SK-N-MC (cell line): ENCODE data around the gene HABP2.

Experiments
- DNase-seq: peaks from one replicate; pipeline ENCODE4 v3.0.0-alpha.2; 2011; ENCODE audit warnings: low read depth, low spot score
- H3K27ac ChIP-seq: fragments of 200-600 bp; sonication (generic); 2 replicates; pipeline ENCODE4 v1.5.1; 2016; ENCODE audit warnings: mixed run types
- H3K36me3 ChIP-seq: fragments of 200-600 bp; sonication (generic); 2 replicates; pipeline ENCODE4 v1.6.1; 2017; ENCODE audit warnings: antibody characterized with exemption, low read length, mixed read lengths; ENCODE audit not compliant: insufficient read depth
- H3K4me3 ChIP-seq: fragments of 200-600 bp; sonication (generic); 2 replicates; pipeline ENCODE4 v1.5.1; 2016
- H3K9ac ChIP-seq: fragments of 200-600 bp; sonication (generic); 2 replicates; pipeline ENCODE4 v1.8.0; 2017; ENCODE audit warnings: mixed run types, mixed read lengths; ENCODE audit not compliant: insufficient read length
- H3K9me3 ChIP-seq: fragments of 200-600 bp; sonication (generic); 2 replicates; pipeline ENCODE4 v1.6.1; 2017; ENCODE audit warnings: low read depth, mild to moderate bottlenecking, antibody characterized with exemption, low read length, moderate library complexity, mixed read lengths
- EZH2 ChIP-seq: fragments of 200-600 bp; sonication (generic); IDR thresholded peaks from one replicate; pipeline ENCODE4 v1.6.1; 2017; ENCODE audit warnings: antibody characterized with exemption
- FOXP2 ChIP-seq: optimal IDR thresholded peaks from 2 replicates; pipeline ENCODE3; 2011; ENCODE audit warnings: mild to moderate bottlenecking, moderate library complexity; ENCODE audit not compliant: insufficient read depth; ENCODE audit errors: extremely low read length, control extremely low read depth
- POLR2AphosphoS5 ChIP-seq: IDR thresholded peaks from 2 replicates; pipeline ENCODE4 v1.6.1; 2012; ENCODE audit warnings: mild to moderate bottlenecking, low read depth, low read length, borderline replicate concordance

The HABP2 gene

DNA sequence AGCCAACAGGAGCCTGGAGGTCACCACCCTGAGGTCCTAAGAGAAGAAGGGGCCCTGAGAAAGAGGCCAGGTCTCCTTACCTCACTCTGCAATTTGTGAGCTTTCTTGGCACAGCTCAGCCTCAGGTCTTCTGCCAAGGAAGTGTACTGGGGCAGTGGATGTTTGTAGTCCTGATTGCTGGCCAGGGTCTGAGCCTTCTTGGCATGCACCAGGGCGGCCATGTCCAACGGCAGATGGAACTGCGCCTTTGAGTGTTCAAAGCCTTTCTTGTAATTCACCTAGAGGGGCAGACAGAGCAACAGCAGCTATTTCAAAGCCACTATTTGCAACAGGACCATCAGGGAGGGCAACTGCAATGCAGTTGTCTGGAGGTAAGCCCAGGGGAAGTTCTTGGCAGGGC lies 59.3 kb downstream of the HABP2 start:
- DNase-seq, result no peak
- H3K4me3 ChIP-seq, result no peak overlapping the region
- H3K9ac ChIP-seq, result no peak overlapping the region
- no peaks in the 10 kb centered on the region for H3K9me3 ChIP-seq
- H3K27ac ChIP-seq, result no peak overlapping the region
- no peak for TF ChIP-seq FOXP2
- no peak for TF ChIP-seq POLR2AphosphoS5
- TF ChIP-seq EZH2, result no peak
- no peaks in the 10 kb centered on the region for H3K36me3 ChIP-seq

DNA sequence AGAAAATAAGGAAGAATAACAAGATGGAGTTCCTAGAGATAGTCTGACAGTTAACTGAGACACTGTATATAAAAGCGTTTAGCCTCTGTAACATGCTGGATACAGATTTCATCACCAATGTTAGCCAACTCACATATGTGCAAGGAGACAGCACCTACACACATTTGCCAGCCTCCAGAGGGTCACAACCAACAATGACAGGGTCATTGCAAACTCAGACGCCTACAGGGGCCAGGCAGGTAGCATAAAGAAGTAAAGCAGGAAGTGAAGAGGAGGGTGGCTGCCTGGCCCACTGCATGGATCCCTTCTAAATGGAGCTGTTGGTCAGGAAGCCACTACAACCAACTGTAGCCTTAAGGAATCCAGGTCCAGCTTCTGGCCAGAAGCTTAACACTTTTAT lies 60.6 kb downstream of the HABP2 start:
- no peak for DNase-seq
- Histone ChIP-seq H3K9me3 (no peaks in the 10 kb centered on the region), H3K27ac (no peak overlapping the region), H3K4me3 (no peak overlapping the region), H3K36me3 (no peaks in the 10 kb centered on the region), H3K9ac (no peak overlapping the region)
- TF ChIP-seq EZH2 (no peak), POLR2AphosphoS5 (no peak)

GRCh38 chr10:113613977-113614690 lies 61.3 kb downstream of the HABP2 start:
- no peak overlapping the region for H3K9ac ChIP-seq
- TF ChIP-seq POLR2AphosphoS5 (no peak), FOXP2 (no peak), EZH2 (no peak)
- no peak for DNase-seq
- H3K27ac ChIP-seq, result no peak overlapping the region
- H3K36me3 ChIP-seq, result no peaks in the 10 kb centered on the region
- no peak overlapping the region for H3K4me3 ChIP-seq
- no peaks in the 10 kb centered on the region for H3K9me3 ChIP-seq

DNA sequence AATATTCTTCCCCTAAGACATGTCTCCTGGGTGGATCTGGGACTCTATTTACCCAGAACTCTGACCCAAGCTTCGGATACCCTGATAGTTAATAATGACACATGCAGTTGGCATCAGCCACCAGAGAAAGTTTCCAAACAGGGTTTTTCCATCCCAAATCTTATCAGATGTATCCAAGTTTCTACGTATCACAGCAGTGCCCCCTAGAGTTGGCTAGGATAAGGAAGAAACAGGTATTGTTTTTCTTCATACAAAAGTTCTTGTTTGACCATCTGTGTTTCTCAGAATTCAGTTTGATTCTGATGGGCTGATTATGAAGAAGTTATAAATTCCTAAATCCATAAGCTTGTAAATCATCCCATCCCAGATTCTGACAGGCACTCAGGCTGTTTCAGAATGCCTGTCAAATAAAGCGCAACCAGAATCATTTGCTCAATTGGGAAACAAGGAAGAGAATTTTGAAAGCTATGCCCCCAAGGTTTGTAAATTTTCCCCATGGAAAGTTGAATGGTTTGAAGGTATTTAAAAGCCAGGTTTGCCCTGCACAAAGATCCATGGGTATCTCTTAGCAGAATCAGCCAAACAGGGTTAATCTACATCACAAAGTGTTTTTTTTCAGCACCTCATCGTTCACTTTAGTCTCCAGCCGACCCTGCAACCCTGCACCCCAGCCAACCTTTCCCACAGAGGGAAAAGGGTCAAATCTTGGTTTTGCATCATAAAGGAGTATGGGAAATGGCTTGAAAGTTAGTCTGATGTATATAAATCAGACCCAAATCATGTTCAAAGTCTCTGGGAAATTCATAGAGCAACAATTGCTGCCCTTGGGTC lies 63.6 kb downstream of the HABP2 start:
- H3K27ac ChIP-seq, result no peak overlapping the region
- no peak for DNase-seq
- no peak overlapping the region for H3K9ac ChIP-seq
- no peaks in the 10 kb centered on the region for H3K36me3 ChIP-seq
- TF ChIP-seq FOXP2 (no peak), POLR2AphosphoS5 (no peak), EZH2 (no peak)
- no peaks in the 10 kb centered on the region for H3K9me3 ChIP-seq
- H3K4me3 ChIP-seq, result no peak overlapping the region

GRCh38 chr10:113617086-113617485 lies 64.2 kb downstream of the HABP2 start:
- no peak for DNase-seq
- Histone ChIP-seq H3K9ac (no peak overlapping the region), H3K27ac (no peak overlapping the region), H3K36me3 (no peaks in the 10 kb centered on the region), H3K4me3 (no peak overlapping the region), H3K9me3 (no peaks in the 10 kb centered on the region)
- TF ChIP-seq POLR2AphosphoS5 (no peak), FOXP2 (no peak), EZH2 (no peak)

DNA sequence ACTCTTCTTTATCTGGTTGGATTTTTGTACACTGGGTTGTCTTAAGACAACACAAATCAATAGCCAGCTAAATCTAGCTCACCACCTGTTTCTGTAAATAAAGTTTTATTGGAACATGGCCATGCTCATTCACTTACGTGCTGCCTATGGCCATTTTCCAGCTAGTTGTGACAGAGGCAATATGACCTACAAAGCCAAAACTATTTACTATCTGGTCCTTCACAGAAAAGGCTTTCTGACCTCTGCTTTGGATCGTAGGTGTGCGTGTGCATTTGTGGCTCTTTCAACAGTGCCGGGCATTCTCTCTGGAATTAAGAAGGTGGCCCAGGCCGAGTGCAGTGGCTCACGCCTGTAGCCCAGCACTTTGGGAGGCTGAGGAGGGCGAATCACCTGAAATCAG lies 65.5 kb downstream of the HABP2 start:
- H3K36me3 ChIP-seq, result no peaks in the 10 kb centered on the region
- no peak overlapping the region for H3K27ac ChIP-seq
- no peak overlapping the region for H3K9ac ChIP-seq
- no peak for DNase-seq
- H3K4me3 ChIP-seq, result no peak overlapping the region
- H3K9me3 ChIP-seq, result no peaks in the 10 kb centered on the region
- no peak for TF ChIP-seq FOXP2
- no peak for TF ChIP-seq EZH2
- TF ChIP-seq POLR2AphosphoS5, result no peak

GRCh38 chr10:113619401-113619800 lies 66.5 kb downstream of the HABP2 start:
- H3K27ac ChIP-seq, result no peak overlapping the region
- H3K9me3 ChIP-seq, result no peaks in the 10 kb centered on the region
- H3K36me3 ChIP-seq, result no peaks in the 10 kb centered on the region
- DNase-seq, result no peak
- TF ChIP-seq EZH2, result no peak
- no peak for TF ChIP-seq POLR2AphosphoS5
- TF ChIP-seq FOXP2, result no peak
- H3K4me3 ChIP-seq, result no peak overlapping the region
- no peak overlapping the region for H3K9ac ChIP-seq

DNA sequence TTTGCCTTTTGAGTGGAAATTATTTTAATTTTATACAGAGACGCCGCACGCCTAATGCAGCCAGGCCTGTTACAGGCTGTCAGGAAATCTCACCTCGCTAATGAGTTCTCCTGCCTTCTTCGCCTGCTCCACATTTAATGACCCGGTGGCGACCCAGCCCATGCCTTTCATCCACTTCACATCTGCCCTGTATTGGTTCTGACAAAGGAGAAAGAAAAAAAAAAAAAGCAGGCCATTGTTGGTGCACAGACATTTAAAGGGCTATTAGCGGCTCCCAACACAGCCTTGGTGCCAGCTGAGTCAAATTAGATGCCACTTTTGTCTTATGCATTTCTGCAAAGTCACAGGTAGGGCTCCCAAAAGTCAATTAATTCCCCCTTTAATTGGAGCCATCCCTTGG lies 67.7 kb downstream of the HABP2 start:
- Histone ChIP-seq H3K4me3 (no peak overlapping the region), H3K9ac (no peak overlapping the region), H3K36me3 (no peaks in the 10 kb centered on the region), H3K27ac (no peak overlapping the region), H3K9me3 (no peaks in the 10 kb centered on the region)
- TF ChIP-seq EZH2 (no peak), FOXP2 (no peak), POLR2AphosphoS5 (no peak)
- DNase-seq, result no peak
